ENCODE data around the gene DSE.

DNA sequence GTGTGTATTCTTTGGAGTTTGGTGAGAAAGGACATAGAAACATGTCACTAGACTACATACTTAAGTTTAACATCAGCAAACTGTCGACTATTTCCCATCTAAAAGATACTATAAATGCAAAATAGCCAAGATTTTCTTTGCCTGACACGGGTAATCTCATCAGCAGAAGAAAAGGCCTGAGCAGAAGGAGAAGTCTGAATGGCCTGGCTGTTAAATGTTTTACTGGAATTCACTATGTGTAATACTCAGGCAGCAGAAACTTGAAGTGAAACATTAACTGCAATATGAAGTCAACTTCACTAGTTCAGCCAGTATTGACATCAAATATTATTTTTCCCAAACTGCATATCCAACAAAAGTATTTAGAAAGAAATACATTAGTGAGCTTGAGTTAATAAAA lies 6.4 kb upstream of the DSE start:
- TF ChIP-seq, protein P1, sequence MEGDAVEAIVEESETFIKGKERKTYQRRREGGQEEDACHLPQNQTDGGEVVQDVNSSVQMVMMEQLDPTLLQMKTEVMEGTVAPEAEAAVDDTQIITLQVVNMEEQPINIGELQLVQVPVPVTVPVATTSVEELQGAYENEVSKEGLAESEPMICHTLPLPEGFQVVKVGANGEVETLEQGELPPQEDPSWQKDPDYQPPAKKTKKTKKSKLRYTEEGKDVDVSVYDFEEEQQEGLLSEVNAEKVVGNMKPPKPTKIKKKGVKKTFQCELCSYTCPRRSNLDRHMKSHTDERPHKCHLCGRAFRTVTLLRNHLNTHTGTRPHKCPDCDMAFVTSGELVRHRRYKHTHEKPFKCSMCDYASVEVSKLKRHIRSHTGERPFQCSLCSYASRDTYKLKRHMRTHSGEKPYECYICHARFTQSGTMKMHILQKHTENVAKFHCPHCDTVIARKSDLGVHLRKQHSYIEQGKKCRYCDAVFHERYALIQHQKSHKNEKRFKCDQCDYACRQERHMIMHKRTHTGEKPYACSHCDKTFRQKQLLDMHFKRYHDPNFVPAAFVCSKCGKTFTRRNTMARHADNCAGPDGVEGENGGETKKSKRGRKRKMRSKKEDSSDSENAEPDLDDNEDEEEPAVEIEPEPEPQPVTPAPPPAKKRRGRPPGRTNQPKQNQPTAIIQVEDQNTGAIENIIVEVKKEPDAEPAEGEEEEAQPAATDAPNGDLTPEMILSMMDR (IDR thresholded peaks at IDR 0.05) = no peak
- no peak for TF ChIP-seq SIN3A (IDR thresholded peaks at IDR 0.05; ENCODE audit: borderline replicate concordance, insufficient read depth, low read depth, low read length)

Measured in Panc1 (cell line).